Stimulated activated CD4-positive, alpha-beta T cell treated with anti-CD3 and anti-CD28 coated beads, Interleukin-15, amount 100 ng/mL, for 24 hours (primary cell): ENCODE results near the gene MATN3.
"Not testable (repeated sequence)": the region's sequence is repeated elsewhere in the genome, so short reads cannot be mapped to it uniquely, and the experiment has no call there.

Experiments
- DNase-seq: peaks from one replicate; pipeline ENCODE4 v3.0.0-alpha.2; 2020

Gene MATN3, protein sequence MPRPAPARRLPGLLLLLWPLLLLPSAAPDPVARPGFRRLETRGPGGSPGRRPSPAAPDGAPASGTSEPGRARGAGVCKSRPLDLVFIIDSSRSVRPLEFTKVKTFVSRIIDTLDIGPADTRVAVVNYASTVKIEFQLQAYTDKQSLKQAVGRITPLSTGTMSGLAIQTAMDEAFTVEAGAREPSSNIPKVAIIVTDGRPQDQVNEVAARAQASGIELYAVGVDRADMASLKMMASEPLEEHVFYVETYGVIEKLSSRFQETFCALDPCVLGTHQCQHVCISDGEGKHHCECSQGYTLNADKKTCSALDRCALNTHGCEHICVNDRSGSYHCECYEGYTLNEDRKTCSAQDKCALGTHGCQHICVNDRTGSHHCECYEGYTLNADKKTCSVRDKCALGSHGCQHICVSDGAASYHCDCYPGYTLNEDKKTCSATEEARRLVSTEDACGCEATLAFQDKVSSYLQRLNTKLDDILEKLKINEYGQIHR

GRCh38 chr2:20012282-20013125 lies at the start of gene MATN3:
TSS of gene MATN3 (minus strand) at chr2:20012668. CDS start at chr2:20012631, 37 bp downstream.
- DNase-seq, result peak; percentile 30

- DNase-seq, result no peak
Observed at GRCh38 chr2:20061940-20062339, 49.5 kb upstream of the MATN3 start.

- no peak for DNase-seq
Observed at GRCh38 chr2:20061476-20061875, 49.0 kb upstream of the MATN3 start.

DNA sequence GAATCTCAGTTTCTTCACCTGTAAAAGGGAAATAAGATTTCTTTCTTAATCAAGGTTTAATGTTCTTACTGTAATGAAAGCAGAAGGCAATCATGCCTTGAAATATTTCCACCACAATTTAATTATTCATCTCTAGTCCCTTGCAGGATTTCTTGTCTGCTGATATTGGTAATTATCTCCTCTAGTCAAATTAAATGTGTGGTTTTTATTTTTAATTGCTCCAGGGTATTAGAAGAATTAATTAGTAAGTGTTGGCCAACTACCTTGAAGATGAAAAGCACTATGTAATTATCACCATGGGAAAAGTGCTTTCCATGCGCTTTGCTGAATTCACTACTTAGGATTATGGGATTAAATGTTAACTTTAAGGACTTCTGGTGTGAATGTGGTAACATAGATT lies 47.6 kb upstream of the MATN3 start:
- DNase-seq, result no peak

DNA sequence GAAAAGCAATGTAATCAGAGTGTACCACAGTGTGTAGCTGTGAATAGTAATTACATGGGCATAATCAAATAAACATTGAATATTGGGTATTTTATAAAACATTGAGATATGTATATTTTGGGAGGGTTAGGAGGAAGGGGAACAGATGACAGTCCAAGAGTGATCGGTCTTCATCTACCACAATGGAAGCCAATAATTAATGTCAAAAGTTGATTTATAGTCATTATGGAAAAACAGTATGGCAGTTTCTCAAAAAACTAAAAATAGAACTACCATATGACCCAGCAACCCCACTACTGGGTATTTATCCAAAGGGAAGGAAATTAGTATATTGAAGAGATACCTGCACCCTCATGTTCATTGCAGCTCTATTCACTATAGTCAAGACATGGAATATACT lies 44.8 kb upstream of the MATN3 start:
- no peak for DNase-seq

- no peak for DNase-seq
Observed at GRCh38 chr2:20054931-20055330, 42.5 kb upstream of the MATN3 start.

DNA sequence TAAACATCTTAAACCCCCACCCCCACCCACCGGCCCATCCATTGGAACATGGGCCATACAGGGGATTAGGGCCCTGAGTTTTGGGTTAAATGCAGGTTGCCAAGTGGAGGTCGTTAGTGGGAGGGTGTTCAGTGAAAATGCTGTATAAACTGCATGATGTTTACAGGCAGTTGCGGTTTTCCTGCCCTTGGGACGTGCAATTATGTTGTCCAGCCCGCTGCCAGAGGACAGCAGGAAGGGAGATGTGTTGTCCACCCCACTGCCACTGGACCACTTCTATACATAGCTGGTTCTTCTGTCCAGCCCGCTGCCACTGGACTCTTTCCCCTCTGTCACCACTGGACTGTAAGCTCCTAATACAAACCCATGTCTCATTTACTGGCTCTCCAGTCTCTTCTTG lies 41.7 kb upstream of the MATN3 start:
- no peak for DNase-seq

DNA sequence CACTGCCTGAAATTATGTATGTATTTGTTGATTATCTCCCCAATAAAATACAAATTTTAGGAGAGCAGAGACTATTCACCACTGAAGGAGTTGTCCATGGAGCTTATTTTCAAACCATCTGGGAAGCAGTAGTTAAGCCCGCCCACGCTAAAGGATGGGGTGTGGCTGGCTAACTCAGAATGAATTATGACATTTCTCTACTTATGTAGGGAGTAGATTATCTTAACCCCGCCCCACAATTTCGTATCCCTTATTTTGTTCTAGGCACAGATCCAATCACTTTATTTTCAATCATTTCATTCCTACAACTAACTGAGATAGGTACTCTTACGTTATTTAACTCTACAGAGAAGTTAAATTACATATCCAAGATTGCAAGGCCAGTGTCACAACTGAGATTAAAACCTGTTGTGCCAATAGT lies 40.4 kb upstream of the MATN3 start:
- DNase-seq, result peak; percentile 35

DNA sequence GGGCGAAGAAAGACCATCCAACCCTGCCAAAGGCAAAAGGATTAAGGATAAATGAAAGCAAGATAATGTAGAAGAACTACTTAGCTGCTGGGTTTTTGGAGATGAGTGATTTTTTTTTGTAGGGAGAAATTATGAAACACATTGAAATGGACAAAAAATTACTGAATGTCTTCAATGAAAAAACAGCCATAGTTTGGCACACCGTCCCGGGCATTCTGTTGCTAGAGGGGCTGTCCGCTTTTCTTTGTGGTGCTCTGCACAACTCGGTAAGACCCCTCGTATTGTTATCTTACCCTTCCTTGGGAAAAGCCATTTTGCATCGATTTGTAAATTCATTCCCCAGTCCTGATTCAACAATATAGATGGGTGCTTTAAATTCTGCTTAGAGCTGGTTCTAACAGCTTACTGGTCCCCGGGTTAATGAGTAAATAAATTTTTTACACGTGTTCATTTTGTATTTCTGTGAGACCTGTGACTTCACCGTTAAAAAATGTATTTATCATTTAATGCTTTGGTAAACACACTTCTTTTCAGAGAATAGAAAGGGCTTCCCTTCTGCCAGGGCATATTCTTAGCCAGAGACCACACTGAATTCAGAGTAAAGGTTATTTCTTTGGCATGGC lies 39.9 kb upstream of the MATN3 start:
- DNase-seq, result no peak

DNA sequence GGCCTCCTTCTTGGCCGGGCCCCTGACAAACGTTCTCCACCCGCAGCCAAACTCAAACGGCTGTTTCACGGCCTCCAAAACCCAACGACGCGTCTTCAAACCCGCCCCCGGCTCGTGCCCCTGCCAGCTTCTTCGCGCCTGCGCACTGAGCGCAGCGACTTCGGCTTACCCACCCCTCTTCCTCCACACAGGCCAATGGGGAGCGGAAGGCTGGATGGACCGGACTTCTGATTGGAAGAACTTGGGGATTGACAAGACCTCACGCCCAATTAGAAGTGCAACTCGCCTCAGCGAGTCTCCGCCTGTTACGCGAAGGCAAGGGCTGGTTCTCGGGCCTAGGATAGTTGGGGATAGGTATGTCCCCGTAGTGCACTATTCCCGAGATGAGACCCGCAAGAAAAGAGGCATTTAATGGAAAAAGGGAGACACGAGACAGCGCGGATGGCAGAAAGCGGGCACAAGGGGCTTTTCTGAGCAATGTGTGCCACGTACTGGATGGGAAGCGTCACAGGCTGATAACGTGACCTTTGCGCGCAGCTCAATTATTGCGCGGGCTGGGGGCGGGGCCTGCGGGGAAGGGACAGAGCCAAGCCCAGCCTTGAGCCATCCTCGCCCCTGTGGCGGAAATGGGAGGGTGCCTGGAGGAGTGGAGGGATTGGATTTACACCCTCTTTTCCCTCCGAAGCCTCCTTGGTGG lies 39.2 kb upstream of the MATN3 start, which contains the start of gene LAPTM4A:
TSS of gene LAPTM4A (minus strand) at position 97 of the 697 bp plus-strand sequence. CDS start 108 bp downstream, outside the sequence.
- DNase-seq, result peak; percentile 97

GRCh38 chr2:20050646-20051531 lies 38.4 kb upstream of the MATN3 start:
- DNase-seq, result peak; percentile 38

DNA sequence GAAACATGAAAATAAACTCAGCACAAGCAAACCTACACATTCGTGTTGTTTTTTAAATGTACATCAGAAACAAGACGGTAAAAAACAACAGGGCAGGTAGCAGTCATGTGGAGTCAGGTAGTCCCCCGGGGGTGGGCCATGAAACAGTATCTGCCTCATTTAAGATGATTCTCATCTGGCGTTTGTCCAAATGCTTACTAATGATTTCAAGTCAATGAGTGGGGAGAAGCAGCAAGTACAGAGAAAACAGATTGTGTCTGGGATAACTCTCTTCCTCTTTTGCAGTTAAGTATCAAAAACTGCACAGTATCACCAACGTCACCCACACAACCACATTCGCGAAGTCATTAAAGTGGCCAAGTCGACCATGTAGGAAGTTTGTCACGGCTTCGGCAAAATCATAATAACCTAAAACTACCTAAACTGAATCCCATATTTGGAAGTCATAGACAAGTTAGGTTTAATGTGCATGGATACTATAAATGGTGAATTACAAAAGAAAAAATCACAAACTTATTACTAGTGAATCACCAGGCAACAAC lies 37.7 kb upstream of the MATN3 start:
- peak; percentile 49 for DNase-seq

DNA sequence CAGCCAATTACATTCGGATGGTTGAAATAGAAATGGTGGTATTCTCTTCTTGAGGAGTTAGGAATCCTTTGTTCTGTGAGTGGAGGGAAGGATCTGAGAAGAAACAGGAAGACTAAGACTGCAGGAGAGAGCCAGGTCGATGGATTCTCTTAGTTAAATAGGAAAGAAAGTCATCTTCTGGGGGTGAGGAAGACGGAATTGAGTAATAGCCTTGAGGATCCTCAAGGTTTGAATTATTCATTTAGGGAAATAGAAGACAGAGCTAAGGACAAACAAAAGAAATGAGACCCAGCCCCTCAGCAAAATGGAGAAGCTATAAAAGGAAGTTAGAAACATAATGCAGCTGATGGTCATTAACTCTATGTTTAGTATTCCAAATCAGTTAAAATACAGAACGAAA lies 37.2 kb upstream of the MATN3 start:
- no peak for DNase-seq

DNA sequence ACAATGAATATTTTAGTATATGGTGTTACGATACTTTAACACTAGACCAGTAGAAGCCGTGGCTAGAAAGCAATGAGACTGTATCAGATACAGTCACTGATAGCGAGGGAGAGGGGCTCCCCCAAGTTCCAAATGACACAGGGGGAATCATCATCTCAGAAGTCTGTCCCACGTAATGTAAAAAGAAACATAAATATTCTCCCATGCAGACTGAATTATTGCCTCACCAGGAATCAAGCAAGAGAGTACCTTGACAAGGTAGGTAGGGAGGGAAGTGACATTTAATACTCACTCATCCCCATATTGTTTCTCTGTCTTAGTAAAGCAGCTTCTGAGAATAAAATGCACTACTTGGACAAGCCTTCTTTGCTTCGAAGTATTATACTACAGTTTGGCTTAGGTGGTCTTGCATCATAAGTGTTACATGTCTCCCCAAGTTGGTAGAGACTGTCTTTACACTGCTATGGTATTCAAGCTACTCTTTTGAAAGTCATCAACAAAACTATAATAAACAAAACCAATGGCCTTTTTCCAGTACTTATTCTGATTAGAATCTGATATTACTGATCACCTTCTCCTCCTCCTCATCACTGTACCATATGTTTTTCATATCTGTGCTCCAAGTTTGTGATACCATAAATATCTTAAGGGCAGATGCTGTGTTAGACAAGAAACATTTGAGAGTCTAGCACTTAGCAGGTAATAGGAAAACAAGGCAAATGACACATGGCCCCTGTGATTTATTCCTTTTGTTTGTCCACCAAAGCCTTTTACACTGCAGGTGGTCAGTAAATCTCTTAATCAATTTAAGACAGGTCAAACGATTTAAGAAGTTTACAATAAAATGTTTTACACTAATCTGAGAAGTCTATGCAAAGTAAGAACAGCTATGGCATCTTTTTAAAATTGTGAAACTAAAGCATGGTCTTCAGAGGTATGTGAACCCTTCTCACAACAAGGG lies 36.3 kb upstream of the MATN3 start:
- no peak for DNase-seq

GRCh38 chr2:20045712-20046292 lies 33.3 kb upstream of the MATN3 start:
- DNase-seq, result not testable (repeated sequence)

DNA sequence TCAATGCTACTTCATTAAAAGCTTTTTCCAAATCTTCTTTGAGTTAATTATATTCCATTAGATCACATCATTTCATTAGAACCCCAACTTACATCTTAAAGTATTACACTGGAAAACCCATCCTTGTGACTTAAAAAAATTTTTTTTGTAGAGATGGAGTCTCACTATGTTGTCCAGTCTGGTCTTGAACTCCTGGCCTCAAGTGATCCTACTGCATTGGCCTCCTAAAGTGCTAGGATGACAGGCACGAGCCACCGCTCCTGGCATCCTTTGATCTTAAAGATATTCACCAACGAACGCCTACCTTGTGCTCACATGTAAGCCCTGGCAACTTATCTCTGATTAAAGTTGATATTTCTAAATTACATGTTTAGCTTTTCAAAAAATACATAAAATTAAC lies 32.3 kb upstream of the MATN3 start:
- DNase-seq, result no peak

GRCh38 chr2:20042531-20042930 lies 30.1 kb upstream of the MATN3 start:
- DNase-seq, result no peak

- DNase-seq, result no peak
Observed at GRCh38 chr2:20040489-20041172, 28.2 kb upstream of the MATN3 start.

GRCh38 chr2:20037660-20038059 lies 25.2 kb upstream of the MATN3 start:
- DNase-seq, result no peak
